Fibroblast of skin of back (primary cell): ENCODE data around the gene GNG14.
"Not testable (repeated sequence)": the region's sequence is repeated elsewhere in the genome, so short reads cannot be mapped to it uniquely, and the experiment has no call there.

Source experiments
- DNase-seq: peaks from one replicate; pipeline ENCODE4 v3.0.0-alpha.2; 2013

GNG14 gene

DNA sequence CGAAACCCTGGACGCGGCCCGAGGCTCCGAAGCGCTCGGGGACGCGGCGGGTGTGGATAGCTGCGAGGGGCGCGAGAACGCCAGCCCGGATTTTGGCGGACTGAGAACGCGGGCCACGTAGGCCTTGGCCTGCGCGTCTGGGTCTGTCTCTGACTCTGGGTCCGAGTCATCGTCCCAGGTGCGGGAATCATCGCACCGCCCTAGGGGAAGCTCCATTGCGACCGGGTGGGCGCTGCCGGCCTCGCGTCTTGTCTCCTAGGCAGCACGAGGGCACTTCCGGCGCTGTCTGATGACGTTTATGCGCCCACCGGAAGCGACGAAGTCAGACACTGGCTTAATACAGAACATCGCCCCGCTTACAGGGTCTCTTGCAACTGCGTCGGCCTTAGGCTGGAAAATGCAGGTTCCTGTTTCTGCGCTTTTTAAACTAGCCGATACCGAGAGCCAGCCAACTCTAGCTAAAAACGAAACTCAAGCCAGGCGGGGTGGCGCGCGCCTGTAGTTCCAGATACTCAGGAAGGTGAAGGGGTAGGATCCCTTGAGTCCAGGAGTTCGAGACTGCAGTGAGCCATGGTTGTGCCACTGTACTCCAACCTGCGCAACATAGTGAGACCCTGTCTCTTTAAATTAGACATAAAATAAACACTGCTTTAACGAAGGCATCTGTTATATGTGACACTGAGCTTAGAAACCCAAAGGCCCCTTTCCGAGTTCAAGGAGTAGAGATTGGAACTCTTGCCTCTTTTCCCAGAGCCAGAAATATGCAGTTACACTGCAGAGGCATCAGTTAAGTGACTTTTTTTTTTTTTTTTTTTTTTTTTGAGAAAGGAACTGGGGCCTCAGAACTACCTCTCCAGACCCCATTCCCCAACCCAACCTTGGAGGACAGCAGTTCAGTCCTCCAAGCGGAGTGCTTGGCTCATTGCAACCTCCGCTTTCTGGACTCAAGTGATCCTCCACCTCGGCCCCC, 8.9 kb downstream of the GNG14 start, which contains the start of gene FBXW9:
Gene FBXW9 (minus strand): TSS at position 266 of the 970 bp plus-strand sequence. CDS start 50 bp downstream, at position 216.
- peak; percentile 94 for DNase-seq

DNA sequence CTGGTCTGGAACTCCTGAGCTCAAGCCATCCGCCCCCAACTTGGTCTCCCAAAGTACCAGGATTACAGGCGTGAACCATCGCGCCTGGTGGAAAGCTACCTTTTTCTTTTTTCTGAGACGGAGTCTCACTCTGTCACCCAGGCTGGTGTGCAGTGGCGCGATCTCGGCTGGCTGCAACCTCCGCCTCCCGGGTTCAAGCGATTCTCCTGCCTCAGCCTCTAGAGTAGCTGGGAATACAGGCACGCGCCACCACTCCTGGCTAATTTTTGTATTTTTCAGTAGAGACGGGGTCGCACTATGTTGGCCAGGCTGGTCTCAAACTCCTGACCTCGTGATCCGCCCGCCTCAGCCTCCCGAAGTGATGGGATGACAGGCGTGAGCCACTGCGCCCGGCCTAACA, 9.6 kb downstream of the GNG14 start:
- not testable (repeated sequence) for DNase-seq

DNA sequence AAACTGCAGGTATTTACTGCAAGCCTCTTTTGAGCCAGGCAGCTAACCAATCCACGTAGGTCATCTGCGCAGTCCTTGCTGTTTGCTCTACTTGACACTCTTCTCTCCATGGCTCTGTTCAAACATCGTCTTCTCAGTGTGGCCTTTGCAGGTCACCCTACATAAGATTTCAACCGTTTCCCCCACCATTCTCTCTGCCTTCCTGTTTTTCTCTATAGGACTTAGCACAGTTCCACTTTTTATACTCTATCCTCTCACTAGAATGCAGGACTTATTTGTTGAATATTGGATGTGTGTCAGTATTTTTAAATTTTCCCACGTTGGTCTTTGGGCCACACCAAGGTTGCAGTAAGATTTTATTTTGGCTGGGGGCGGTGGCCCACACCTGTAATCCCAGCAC, 10.3 kb downstream of the GNG14 start:
- no peak for DNase-seq

DNA sequence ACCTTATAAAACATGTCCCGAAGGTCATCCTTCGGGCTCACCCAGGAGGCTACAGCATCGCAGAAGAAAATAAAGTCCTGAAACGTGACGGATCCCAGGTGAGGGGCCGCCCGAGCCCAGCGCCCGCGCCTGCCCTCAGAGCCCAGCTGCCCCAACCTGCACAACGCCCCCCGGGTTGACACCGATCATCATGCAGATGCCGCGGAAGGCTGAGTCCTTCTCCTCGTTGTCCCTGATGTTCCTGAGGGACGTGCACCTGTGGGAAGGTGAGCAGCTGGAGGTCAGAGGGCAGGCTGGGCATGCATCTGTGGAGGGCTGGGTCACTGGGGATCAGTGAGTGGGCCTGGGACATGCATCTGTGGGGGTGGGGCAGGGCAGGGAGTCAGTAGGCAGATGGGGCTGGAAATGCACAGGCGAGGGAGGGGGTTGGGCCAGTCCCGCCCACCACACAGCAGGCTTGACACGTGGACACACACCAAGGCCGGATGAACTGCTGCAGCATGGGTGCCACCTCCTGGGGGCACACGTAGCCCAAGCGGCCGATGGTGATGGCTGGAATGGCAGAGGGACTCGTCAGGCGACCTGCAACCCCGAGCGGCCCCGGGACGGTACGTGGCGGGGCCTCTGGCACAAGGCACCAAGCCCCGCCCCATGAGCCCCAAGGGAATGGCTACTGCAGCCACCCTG, 13.9 kb downstream of the GNG14 start:
- no peak for DNase-seq

DNA sequence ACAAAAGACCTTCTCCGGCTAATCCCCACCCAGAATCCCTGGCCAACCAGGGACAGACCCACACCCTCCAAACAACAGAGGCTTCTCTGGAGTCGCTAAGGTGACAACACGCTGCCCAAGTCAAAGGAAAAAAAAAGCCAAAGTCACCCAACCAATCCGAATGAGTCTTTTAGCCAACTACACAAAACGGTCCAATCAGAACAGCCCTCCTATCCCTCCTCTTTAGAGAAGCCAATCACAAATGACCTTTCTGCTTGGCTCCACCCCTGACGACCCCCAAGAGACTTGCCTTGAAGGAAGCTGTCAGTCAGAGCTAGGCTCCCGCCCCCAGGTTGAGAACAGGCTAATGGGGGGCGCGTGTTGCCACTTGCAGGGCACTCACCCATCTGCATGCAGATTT, 15.2 kb downstream of the GNG14 start:
- DNase-seq, result peak; percentile 48

- DNase-seq, result no peak
Measured at GRCh38 chr19:12705169-12705568, 17.4 kb downstream of the GNG14 start.

GRCh38 chr19:12705654-12706331, 18.0 kb downstream of the GNG14 start:
- DNase-seq, result no peak

- no peak for DNase-seq
Measured at GRCh38 chr19:12706332-12706718, 18.5 kb downstream of the GNG14 start.

- no peak for DNase-seq
Measured at GRCh38 chr19:12708641-12709040, 20.8 kb downstream of the GNG14 start.

DNA sequence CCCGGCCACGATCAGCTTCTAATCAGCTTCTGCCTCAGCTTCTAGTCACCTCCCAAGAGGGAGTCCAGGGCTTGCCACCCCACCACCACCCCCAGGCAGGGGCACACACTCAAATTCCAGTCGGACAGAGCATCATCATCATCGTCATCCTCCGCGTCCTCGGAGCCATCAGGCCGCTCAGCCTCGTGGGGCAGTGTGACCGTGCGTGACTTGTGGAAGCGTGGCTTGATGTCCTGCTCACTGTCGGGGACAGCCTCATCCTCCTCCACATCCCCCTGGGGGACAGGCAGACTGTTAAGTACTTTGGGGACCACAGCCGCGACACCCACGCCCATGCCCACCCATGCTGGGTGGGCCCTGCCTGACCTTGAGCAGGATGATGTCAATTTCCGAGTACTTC, 23.4 kb downstream of the GNG14 start:
- no peak for DNase-seq

- not testable (repeated sequence) for DNase-seq
Measured at GRCh38 chr19:12712077-12712476, 24.3 kb downstream of the GNG14 start.

DNA sequence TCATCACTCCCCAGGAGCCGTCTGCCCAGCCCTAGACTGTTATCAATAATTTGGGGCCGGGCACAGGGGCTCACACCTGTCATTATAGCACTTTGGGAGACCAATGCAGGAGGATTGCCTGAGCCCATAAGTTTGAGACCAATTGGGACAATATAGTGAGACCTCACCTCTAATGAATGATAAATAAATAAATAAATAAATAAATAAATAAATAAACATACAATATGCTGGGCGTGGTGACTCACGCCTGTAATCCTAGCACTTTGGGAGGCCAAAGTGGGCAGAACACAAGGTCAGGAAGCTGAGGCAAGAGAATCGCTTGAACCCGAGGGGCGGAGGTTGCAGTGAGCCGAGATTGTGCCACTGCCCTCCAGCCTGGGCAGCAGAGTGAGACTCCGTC, 25.5 kb downstream of the GNG14 start:
- not testable (repeated sequence) for DNase-seq

DNA sequence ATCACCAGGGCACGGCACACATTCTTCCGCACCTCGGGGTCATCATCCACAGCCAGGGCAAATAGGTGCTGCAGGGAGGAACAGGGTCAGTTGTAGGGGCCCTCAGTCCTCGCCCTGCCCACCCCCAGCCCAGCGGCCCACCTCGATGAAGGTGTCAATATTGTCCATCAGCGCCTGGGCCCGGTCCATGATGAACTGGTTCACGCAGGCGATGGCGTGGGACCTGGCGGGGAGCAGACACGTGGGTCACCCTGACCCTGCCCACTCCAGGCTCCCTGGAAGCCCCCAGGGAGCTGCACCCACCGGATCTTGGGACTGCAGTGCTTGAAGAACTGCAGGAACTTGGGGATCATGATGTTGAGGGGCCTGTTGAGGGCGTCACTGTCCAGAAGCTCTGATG, 27.3 kb downstream of the GNG14 start:
- DNase-seq, result no peak

DNA sequence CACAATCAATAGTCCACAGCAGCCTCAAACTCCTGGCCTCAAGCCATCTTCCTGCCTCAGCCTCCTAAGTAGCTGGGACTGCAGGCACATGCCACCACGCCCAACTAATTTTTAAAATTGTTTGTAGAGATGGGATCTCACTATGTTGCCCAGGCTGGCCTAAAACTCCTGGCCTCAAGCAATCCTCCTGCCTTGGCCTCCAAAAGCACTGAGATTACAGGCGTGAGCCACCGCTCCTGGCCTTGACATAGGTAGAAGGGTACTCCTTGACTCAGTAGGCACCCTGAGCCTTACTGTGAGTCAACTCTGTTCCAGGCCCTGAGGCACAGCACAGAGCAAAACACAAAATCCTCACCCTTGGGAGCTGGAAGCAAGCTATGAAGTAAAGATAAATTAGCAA, 28.1 kb downstream of the GNG14 start:
- DNase-seq, result no peak

DNA sequence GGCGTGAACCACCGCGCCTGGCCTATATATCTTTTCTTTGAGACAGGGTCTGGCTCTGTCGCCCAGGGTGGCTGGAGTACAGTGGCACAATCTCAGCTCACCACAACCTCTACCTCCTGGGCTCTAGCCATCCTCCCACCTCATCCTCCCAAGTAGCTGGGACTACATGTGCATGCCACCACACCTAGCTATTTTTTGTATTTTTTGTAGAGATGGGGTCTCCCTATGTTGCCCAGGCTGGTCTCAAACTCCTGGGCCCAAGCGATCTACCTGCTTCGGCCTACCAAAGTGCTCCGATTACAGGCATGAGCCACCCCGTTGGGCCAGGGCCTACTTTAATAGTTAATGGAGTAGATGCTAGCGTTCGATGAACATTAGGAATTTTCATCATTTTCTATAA, 32.5 kb downstream of the GNG14 start:
- no peak for DNase-seq

DNA sequence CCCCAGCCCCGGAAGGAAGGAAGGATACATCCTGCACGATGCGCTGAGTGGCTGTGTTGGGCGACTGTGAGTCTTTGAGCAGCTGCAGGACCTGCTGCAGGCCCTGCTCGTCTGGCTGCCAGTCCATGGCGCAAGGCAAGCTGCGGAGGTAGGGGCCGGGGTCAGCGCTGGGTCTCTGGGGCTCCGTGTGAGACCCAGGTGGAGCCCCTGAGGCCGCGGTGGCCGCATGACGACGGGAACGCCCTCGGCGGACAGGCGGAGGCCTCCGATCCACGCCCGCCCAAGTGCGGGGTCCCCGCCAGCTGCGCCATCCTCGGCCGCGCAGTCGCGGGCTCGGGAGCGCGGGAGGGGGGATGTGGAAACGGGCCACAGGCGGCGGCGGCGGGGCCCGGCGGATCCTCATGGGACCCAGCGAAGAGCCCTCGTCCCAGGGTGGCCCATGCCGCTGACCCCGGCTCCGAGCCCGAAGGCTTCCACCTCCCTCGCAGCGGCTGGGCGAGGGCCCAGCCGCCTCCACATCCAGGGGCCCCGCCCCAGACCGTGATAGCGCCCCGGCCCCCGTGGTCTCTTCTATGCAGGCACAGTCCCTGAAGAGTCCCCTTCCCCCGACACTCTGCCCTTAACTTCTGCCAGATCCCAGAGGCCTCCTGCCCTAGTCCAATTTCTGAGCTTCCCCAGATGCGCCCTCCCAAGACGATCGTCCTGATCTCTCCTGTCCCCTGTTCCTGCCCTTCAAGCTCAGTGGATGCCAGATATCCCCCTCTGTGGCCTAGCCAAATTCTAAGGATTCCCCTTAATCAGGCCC, 33.3 kb downstream of the GNG14 start:
- DNase-seq, result no peak

- DNase-seq, result peak; percentile 72
Measured at GRCh38 chr19:12721656-12722565, 34.1 kb downstream of the GNG14 start.

- peak; percentile 100 for DNase-seq
Measured at GRCh38 chr19:12722566-12723380, 35.0 kb downstream of the GNG14 start.

DNA sequence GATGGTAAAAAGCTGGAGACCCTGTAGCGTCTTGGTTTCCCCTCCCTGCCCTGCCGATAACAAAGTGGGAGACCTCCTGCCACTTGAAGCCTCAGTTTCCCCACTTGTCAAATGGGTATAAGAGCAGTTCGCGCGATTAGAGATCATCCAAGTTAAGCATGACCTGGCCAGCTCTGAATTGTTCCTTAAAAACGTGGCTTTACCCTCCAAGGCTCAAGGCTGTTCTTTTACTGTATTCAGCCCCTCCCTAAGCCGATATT, 35.5 kb downstream of the GNG14 start:
- no peak for DNase-seq

DNA sequence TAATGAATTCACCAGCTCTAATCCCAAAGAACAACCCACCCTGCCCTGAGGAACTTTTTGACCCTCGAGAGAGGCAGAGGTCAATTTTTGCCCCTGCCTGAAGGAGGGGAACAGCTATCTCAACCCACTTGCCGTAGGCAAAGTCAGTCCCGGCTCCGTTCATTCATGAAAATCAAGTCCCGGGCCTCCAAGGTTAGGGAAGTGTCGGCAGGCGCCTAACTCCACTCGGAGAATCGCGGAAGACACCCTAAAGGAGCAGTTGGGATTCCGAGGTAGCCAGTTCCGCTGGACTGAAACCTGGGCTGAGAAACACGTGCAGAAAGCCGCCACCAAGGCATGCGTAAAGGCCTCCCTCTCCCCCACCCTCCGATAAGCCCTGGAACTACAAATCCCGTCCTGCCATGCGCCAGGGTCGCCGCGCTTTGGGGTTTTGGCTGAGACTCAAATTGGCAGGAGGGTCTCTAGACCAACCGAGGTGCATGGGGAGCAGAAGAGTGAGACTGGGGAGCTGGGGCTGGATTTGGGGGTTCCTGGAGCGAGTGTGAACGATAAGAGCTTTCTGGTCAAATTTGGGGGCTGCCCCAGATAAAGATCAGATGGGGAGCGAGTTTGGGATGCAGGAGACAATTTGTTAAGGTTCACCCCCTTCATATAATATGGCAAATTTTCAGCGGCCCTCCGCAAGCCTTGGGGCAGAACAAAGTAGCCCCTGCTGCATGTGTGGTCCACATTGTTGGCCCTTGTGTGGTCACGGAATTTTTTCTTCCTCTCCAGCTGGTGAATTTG, 36.0 kb downstream of the GNG14 start, which contains the start of gene TNPO2:
Gene TNPO2 (minus strand): TSS at position 292 of the 786 bp plus-strand sequence. CDS start 2,955 bp downstream, outside the sequence.
- peak; percentile 63 for DNase-seq
